ENCODE measurements around the gene IL4I1.
A peak's percentile ranks its signal among the peaks of the same experiment; 100 is the strongest.

Gene IL4I1

DNA sequence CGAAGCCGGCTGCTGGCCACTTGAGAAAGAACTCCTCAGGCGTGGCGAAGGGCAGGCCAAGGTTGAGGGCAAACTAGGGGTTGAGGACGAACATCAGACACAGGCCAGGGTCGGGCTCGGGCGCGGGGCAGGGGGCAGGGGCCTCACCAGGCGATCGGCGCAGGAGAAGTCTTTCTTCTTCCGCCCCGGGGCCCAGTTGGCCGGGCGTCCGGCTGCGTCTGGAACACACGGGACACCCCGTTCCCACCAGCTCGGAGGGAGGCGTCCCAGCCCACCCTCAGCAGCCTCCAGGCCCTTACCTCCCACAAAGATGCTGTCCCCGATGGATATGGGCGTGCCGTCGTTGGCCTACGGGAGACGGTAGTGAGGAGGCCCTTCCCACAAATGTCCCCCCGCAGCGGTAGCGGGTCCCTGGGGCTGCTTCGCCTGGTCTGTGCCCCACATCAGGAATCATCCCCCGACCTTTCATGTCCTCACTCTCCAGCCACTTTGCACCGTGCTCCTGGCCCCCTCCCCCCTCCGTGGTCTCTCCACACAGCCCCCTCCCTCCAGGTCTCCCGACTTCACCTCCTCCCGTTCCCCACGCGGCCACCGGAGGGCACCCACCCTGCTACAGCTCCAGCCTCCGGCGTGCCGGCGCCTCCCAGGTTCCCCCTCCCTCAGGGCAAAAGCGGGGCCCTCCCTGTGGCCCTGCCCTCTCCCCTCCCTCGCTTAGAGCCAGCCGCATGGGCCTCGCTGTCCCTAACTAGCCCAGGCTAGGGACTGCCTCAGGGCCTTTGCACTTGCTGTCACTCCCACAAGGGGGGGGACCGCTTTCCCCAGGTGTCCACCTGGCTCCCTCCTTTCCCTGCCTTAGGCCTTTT is 34.1 kb downstream of the IL4I1 start:
- DNase-seq = peak; percentile 32

DNA sequence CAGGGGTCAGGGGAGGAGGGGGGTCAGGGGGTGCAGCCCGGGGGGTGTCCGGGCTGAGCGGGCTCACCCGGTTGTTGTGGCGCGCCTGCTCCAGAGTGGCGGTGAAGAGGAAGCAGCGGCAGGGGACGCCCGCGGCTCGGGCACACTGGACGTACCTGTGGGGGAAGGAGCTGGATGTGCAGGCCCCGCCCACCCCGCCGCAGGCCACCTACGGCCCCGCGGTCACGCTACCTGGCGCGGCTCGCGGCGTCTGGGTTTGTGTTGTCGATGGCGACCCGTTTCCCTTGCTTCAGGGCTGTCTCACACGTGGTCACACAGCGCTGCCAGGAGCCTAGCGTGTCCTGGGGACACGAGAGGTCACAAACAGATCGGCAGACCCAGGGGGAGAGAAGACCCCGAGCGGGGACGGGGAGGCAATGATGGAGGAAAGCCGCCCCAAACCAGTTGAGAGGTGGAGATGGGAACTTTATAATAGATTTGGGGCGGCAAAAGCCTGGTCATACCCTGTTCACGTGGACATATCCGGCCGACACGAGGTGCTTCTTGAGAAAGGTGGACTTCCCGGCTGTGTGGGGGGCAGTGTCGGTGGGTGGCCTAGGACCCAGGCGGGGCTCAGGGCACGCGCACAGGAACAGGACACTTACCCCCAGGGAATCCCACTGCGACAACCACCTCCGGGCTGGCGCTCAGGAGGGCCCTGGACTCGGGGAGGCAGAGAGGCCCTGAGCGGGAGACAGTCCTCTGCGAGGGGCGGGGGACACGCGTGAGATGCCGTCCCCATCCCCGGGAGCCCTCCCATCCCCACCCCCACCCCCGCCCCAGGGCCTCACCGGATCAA is 34.9 kb downstream of the IL4I1 start:
- DNase-seq = no peak

DNA sequence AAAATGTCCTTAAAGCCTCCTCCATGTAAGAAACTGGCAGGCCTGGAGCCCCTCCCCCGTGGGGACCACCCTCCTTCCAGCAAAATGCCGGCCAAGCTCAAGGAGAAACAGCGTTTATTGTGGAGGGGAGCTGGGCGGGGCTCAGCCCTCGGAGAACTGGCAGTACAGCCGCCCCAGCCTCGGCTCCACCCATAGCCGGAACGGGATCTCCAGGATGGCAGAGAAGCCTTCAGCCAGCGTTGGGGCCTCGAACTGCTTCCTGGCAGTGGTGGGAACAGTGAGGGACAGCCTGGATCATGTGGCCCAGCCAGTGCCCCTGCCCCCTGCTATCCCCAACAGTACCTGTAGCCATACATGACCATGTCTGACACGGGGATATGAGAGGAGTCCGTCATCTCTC is 35.6 kb downstream of the IL4I1 start:
- DNase-seq = no peak

DNA sequence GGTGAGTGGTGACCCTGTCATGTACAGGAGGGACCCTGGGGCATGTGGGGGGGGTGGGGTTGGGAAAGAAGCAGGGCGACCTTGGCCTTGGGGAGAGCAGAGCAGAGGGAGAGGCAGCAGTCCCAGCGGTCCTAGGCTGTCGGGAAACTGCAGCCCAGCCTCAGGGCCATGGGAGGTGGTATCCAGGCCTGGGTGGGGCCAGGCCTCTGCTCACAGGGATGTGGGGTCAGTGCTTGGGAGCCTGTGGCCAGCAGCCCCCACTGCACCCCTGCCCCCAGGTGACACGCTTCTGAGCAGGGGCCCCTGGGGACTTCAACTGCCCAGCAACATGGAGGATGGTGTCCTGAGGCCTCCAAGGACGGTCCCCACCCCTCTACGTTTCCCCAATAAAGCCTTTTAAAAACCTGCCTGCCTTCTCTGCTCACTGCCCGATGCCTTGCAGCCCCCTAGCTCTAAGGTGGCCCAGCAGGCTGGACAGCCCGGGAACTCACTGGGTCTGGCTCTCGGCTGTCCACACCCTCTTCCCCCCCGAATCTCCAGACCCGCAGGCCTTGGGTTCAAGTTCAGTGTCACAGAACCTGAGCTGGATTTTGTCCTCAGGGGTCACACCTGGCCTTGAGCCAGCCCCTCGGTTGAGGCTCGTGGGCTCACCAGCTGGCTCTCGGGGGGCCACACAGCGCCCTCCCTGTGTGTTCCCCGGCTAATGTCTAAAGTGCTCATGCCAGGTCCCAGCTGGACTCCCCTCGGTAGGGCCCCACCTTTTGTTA is 36.2 kb downstream of the IL4I1 start:
- DNase-seq = no peak

DNA sequence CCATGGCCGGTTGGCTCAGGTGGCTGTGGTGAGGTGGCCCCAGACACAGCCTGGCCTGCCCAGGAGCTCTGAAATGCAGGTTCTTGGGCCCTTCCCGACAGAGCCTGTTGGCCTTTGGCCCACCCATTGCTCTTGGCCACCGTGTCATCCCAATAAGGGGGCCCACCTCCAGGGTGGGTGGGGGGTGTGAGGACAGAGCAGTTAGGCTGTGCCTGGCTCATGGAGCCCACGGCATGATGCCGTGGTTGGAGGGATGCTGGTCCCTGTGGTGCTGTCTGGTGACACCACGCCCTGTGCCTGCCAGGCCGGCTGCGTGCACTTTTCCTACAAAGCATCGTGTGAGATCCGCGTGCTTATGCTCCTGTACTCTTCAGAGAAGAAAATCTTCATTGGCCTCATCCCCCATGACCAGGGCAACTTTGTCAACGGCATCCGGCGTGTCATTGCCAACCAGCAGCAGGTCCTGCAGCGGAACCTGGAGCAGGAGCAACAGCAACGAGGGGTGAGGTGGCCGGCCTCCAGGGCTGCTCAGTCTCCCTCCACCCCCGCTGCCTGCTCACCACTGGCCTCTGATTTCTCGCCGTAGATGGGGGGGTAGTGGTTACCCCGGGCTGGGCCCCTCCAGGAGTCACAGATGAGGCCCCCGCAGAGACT is 36.9 kb downstream of the IL4I1 start:
- no peak for DNase-seq

DNA sequence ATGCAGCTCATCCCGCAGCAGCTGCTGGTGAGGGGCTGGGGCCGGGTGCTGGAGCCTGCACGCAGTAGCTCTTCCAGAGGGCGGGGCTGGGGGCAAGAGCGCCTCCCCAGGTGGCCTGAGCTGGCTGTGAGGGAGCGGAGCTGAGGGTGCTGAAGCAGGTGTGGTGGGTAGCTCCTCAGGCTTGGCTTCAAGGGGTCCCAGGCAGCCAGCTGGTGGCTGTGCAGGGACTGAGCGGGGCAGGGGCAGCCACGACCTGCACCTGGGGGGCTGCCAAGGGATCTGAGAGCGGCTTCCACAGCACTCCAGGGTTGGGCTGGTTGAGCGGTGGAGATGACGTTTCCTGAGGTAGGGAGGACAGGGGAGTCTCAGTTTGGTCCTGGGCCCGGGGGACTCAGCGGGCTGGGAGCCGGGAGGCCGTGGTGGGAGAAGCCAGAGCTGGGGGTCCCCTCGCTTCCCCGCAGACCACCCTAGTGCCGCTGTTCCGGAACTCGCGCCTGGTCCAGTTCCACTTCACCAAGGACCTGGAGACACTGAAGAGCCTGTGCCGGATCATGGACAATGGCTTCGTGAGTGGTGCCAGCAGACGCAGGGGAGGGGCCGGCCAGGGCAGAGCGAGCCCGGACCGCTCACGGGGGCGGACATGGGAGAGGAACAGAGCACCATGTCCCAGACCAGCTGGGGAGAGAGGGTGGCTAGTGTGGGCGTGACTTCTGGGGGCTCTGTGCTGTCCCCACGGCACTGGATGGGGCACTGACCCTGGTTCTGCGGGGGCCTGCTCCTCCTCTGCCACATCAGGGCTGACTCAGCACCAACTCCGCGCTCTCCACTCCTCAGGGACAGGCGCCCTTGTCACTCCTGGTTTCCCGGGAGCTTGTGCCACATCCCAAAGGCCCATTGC is 38.4 kb downstream of the IL4I1 start:
- DNase-seq = no peak

DNA sequence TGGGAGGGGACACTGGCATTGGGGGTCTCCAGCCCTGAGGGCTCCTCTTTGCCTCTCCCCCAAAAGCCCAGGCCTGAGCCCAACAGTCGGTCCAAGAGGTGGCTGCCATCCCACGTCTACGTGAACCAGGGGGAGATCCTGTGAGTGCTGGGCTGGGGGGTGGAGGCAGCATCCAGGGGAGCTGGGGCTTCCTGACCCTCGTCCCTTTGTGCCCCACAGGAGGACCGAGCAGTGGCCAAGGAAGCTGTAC is 38.9 kb downstream of the IL4I1 start:
- no peak for DNase-seq

DNA sequence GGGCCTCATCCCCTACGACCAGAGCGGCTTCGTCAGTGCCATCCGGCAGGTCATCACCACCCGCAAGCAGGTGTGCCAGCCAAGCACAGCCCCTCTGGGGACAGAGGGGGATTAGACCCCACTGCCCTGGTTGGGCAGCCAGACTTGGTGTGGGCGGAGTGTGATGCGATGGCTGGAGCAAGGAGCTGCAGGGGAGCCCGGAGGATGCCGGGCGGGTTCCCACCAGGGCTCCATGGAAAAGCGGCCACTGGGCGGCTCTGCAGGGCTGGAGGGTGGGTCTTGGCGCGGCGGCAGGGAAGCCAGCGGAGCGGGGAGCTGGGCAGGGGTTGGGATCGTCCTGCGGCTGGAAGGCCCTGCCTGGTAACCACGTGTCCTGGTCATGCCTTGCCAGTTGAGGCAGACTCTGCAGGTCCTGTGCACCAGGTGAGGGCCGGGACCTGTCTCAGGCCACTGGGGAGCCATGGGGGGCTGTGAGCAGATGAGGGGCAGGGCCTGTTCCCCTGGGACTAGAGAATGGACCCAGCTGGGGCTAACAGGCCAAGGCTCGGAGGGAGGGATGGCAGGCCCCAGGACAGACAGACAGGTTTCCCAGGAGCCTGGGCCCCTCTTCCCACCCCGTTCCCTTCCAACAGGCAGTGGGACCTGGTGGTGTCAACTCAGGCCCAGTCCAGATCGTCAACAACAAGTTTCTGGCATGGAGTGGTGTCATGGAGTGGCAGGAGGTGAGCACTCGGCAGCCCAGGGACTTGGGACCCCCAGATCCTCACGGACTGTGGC is 39.4 kb downstream of the IL4I1 start:
- DNase-seq = no peak

DNA sequence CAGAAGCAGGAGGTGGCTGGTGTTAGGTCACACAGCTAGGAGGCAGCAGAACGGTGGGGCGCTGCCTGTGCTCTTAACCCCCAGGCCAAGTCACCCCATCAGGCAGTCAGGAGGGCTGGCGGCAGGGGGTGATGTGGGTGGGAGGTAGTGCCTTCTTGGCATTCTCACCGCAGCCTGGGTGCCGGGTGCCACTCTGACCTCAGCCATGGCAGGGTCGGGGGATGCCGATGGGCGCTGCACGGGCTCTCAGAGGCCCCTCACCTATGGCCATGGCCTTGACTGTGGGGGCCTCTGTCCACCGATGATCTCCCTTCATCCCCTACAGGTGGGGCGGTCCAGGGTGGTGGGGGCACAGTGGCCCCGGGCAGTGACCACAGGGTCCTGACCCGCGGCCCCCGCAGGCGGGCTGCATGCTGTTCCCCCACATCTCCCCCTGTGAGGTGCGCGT is 40.1 kb downstream of the IL4I1 start:
- DNase-seq = no peak

DNA sequence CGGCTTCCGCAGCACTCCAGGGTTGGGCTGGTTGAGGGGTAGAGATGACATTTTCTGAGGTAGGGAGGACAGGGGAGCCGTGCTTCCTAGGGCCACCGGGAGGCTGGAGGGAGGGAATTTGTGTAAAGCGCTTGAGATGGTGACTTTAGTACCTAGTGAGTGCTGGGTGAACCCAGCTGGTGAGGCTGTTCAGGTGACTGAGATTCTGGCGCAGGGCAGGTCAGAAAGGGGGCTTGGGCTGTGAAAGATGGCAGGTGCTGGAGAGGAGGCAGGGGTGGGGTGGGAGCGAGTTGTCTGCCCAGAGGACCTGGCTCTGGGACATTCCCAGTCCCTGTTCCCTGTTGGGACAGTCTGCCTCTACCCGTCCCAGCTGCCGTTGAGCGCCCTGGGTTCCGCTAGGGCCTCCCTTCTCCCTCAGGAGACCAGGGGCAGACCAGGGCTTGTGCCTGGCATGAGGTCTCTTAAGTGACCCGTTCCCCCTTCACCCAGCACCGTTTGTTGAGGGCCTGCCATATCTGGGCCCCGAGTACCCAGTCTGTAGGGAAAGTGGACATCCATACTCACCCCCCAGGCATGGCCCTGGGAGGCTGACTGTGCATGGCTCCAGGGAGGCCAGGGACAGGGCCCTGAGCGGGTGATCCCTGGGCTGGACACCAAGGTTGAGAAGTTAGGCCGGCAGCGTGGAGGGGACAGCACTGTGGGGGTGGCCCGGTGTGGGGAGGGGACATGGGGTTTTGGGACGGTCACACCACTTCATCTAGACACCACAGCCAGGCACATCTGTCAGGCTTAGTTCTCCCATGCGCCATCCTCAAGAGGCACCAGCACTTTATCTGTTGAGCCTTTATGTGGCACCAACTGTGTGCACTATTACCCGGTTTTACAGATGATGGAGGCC is 40.8 kb downstream of the IL4I1 start:
- no peak for DNase-seq

DNA sequence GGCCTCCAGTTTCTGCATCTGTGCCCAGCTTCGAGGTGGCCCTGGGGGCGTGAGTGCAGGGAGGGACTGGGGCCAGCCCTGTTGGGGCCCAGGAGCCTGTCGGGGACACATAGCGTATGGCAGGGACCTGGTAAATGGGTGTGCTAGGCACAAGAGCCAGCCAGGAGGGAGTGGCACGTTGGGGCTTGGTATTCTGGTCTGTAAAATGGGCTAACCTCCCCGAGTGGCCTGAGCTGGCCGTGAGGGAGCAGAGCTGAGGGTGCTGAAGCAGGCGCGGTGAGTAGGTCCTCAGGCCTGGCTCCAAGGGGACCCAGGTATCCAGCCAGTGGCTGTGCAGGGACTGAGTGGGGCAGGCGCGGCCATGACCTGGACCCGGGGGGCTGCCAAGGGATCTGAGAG is 41.4 kb downstream of the IL4I1 start:
- no peak for DNase-seq

DNA sequence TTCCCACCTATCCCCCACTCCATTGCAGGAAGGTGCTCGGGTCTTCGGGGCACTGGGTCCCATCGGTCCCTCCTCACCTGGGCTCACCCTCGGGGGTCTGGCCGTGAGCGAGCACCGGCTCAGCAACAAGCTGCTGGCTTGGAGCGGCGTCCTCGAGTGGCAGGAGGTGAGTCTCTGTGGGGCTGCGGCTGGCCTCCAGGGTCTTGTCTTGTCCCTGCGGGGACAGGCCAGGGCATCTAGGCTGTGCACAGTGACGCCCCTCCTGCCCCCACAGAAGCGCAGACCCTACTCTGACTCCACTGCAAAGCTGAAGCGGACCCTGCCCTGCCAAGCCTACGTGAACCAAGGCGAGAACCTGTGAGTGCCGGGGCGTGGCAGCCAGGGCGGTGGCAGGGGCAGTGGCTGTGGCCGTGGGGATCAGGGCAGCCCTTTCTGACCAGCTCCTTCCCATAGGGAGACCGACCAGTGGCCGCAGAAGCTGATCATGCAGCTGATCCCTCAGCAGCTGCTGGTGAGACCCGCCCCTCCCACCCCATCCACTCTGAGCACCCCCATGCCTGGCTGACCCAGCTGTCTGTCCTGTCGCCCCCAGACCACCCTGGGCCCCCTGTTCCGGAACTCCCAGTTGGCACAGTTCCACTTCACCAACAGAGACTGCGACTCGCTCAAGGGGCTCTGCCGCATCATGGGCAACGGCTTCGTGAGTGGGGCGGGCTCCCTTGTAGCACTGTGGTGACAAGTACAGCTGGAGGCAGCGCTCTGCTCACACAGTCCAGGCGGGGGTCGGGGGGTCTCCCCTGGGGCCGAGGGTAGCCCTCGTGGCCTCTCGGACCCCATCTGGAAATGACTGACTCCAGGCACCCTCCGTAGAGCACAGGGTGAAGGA is 42.1 kb downstream of the IL4I1 start:
- no peak for DNase-seq

DNA sequence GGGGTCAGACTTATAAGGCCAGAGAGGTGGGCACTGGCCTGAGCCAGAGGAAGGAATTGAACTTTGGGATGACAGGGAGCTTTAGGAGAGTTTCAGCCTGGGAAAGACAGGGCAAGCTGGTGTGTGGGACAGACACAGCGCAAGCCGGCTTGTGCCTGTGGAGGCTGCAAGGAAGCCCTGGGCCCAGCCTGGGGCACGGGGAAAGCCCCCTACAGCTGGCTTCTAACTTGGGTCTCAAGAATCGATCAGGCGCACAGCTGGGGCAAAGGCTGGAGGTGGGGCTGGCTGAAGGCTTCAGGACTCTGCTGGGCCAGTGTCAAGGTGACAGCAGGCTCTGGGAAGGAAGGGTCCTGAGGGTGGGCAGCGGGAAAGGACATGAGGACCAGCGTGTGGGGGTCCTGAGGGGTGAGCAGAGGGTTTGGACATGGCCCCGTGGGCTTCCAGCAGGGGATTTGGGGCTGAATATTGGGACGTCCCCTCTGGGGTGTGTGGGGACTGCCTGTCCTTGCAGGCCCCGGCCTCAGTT is 42.8 kb downstream of the IL4I1 start:
- no peak for DNase-seq

DNA sequence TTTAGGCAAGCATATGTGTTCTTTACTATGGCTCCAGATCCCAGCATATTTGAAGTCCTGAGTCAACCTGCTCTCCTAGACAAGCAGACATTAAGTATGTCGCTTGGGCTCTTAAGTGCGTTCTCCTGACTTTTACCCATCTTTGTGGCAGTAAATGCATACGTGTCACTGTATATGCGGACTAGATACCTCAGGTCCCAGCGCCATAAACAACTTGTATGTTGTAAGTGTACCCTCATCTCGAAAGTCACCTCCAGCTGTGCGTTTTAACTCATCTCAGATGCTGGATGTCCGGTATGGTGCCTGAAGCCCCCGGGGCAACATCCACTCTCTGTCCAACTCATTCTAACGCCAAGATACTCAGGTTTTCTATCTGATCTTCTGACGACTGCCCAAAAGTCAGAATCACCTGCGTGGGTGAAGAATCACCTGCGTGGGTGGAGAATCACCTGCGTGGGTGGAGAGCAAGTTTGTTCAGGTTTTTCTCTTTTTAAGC is 44.0 kb downstream of the IL4I1 start:
- no peak for DNase-seq

DNA sequence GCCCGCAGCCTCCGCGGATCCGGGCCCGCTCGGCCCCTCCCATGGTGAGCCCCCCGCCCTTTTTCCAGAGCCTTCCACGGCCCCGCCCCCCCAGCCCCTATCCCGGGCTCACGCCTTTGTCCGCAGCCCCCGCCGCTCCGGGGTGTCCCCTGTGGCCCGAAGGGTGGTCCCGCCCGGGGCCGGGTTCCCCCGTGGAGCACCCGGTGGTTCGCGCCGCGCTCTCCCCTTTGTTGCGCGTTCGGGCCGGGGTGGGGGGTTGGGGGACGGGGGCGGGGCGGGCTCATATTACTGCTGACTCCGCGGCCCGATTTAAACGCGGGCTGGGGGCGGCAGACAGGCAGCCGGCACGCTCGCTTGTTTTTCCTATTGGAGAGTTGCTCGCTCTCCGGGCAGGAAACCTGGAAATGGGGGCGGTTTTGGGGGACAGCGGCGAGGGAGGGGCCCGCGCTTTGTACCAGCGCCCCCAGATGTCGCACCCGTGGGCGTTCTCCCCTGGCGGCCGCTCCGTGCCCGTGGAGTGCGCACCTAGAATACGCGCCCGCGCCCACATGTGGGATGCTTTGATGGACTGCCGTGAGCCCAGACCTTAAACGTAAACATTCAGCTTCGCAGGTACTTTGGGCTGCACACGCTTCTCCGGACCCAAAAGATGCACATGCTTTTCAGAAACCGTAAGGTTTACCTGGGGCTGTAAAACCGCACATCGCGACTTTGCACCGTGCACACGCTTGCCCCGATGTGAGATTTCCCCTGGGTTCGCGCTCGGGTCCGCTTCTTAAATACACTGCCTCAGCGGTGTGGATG is 45.0 kb downstream of the IL4I1 start:
- DNase-seq = peak; percentile 58

DNA sequence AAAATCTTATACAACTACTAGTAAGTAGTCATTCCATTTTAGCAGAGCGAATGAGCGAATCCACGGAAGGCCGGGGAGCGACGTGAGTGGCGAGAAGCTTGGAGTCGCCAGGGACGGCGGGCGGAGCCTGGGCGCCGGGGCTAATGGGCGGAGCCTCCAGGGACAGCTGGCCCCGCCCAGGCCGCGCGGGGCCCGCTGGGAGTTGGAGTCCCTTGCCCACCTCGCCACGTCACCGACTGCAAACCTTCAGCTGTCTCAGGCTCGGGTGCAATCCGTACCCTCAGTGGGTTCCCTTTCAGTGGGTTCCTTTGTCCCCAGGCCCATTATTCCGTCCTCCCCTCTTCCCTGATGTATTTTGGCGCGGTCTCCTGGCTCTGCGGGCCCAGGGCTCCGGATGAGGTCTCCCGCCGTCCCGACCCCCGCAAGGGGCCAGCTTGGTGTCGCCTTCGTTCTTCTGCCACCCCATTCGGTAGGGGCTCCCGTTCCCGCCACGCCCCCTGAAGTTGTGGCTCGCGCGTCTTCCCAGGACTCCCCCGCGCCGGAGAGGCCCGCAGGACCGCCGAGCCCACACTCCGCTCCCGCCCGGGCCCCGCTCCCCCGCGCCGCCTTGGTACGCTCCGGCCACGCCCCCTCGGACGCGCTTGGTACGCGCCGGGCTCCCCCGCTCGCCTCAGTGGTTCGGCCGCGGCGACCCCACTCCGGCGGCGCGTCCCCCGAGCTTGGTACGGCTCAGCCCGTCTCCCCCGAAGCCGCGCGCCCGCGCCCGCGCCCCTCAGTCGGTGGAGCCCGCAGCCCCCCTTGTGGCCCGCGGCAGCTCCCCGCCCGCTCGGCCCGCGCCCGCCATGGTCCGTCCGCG is 46.0 kb downstream of the IL4I1 start, which contains the start of gene PTOV1:
PTOV1 (plus strand) TSS at position 673 of the 856 bp plus-strand sequence.
- peak; percentile 92 for DNase-seq

DNA sequence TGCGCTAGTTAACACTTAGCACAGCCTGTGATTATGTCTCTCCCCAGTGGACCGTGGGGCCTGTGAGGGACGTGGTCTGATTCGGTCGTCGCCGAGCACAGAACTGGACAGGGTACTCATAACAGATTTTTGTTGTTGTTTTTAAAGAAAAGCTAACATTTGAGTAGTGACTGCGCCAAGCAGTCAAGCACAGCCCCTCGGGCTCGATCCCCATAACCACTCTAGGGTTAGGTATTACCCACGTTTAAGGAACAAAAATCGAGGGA is 46.5 kb downstream of the IL4I1 start:
- DNase-seq = no peak

All from CD4-positive, alpha-beta T cell treated with Interleukin-17A for 4 hours (primary cell).